ENCODE data around the gene TOX4.
A peak's percentile ranks its signal among the peaks of the same experiment; 100 is the strongest.

TOX4 gene

GRCh38 chr14:21505012-21505553 lies 28.1 kb downstream of the TOX4 start:
- DNase-seq = peak in 1 of 2 donors; percentile 46

GRCh38 chr14:21506557-21506956 lies 29.6 kb downstream of the TOX4 start:
- DNase-seq = no peak

- DNase-seq = no peak
These were observed 32.6 kb downstream of the TOX4 start for GRCh38 chr14:21509432-21510143.

- peak; percentile 95 to 97 for DNase-seq
These were observed 34.0 kb downstream of the TOX4 start, which contains the start of gene METTL3 for GRCh38 chr14:21510735-21511657. Gene METTL3 (minus strand): TSS chr14:21511340. CDS start chr14:21511223, 117 bp downstream.

- DNase-seq = no peak
These were observed 37.3 kb downstream of the TOX4 start for GRCh38 chr14:21514341-21514740.

- DNase-seq = no peak
These were observed 41.7 kb downstream of the TOX4 start for GRCh38 chr14:21518725-21519124.

- no peak for DNase-seq
These were observed 43.8 kb downstream of the TOX4 start for GRCh38 chr14:21520767-21521166.

- no peak for DNase-seq
These were observed 44.5 kb downstream of the TOX4 start for GRCh38 chr14:21521501-21521900.

GRCh38 chr14:21523203-21523602 lies 46.2 kb downstream of the TOX4 start:
- DNase-seq = no peak

GRCh38 chr14:21524575-21525490 lies 47.8 kb downstream of the TOX4 start:
- DNase-seq = no peak

GRCh38 chr14:21525571-21525961 lies 48.6 kb downstream of the TOX4 start:
- no peak for DNase-seq

GRCh38 chr14:21525962-21526671 lies 49.1 kb downstream of the TOX4 start, which contains the start of gene SALL2:
Gene SALL2 (minus strand): TSS chr14:21526346. CDS start chr14:21526127, 219 bp downstream.
- DNase-seq = peak; percentile 42 to 70

GRCh38 chr14:21526672-21527317 lies 49.8 kb downstream of the TOX4 start:
- no peak for DNase-seq

- DNase-seq = no peak
These were observed 50.3 kb downstream of the TOX4 start for GRCh38 chr14:21527318-21527679.

- DNase-seq = no peak
These were observed 51.7 kb downstream of the TOX4 start for GRCh38 chr14:21528381-21529348.

GRCh38 chr14:21529515-21529914 lies 52.5 kb downstream of the TOX4 start:
- no peak for DNase-seq

- no peak for DNase-seq
These were observed 56.3 kb downstream of the TOX4 start for GRCh38 chr14:21533294-21533693.

- DNase-seq = no peak
These were observed 57.6 kb downstream of the TOX4 start for GRCh38 chr14:21534576-21534975.

GRCh38 chr14:21535545-21536417 lies 58.8 kb downstream of the TOX4 start:
- no peak for DNase-seq
